SK-N-SH treated with all-trans-retinoic acid at 6 μM for 48 hours (cell line): ENCODE measurements around the gene THRB.
A peak's percentile ranks its signal among the peaks of the same experiment; 100 is the strongest.

Experiments
- ATAC-seq: fragments of 200-7000 bp; cut with Tn5 transposase; 3 replicates; pipeline ENCODE4 v1.9.1; 2020; ENCODE audit warnings: mild to moderate bottlenecking, moderate library complexity
- ARNTL ChIP-seq: fragments of 450-650 bp; formaldehyde crosslinking; IDR thresholded peaks from 2 replicates; pipeline ENCODE4 v1.5.0; 2020; ENCODE audit warnings: low read depth, mild to moderate bottlenecking, moderate library complexity, borderline replicate concordance
- BACH2 ChIP-seq: fragments of 250-450 bp; sonication (Bioruptor Pico); IDR thresholded peaks from 2 replicates; pipeline ENCODE4 v1.9.0; 2021; ENCODE audit warnings: mild to moderate bottlenecking, borderline replicate concordance
- CREB5 ChIP-seq: fragments of 250-450 bp; sonication (Bioruptor Pico); IDR thresholded peaks from 2 replicates; pipeline ENCODE4 v1.5.1; 2020; ENCODE audit warnings: low read depth, mild to moderate bottlenecking, moderate library complexity
- CSDC2 ChIP-seq: fragments of 250-450 bp; sonication (Bioruptor Pico); IDR thresholded peaks from 2 replicates; pipeline ENCODE4 v1.5.0; 2020; ENCODE audit warnings: mild to moderate bottlenecking, moderate library complexity
- ESRRG ChIP-seq: fragments of 250-450 bp; sonication (Bioruptor Pico); IDR thresholded peaks from 2 replicates; pipeline ENCODE4 v1.6.1; 2021; ENCODE audit warnings: mild to moderate bottlenecking
- GLIS3 ChIP-seq: fragments of 250-450 bp; sonication (Bioruptor Pico); IDR thresholded peaks from 2 replicates; pipeline ENCODE4 v1.5.0; 2020; ENCODE audit warnings: mild to moderate bottlenecking, moderate library complexity
- ISL1 ChIP-seq: fragments of 250-450 bp; sonication (Bioruptor Pico); IDR thresholded peaks from 2 replicates; pipeline ENCODE4 v2.1.2; 2022; ENCODE audit warnings: mild to moderate bottlenecking, moderate library complexity
- OSR1 ChIP-seq: fragments of 250-450 bp; sonication (Bioruptor Pico); IDR thresholded peaks from 2 replicates; pipeline ENCODE4 v1.8.0; 2022; ENCODE audit warnings: moderate library complexity, mild to moderate bottlenecking, inconsistent platforms
- PPARA ChIP-seq: fragments of 250-450 bp; sonication (Bioruptor Pico); IDR thresholded peaks from 2 replicates; pipeline ENCODE4 v1.5.0; 2020; ENCODE audit warnings: mild to moderate bottlenecking, borderline replicate concordance
- RARB ChIP-seq: fragments of 250-450 bp; sonication (Bioruptor Pico); IDR thresholded peaks from 2 replicates; pipeline ENCODE4 v1.8.0; 2021; ENCODE audit warnings: mild to moderate bottlenecking, moderate library complexity
- SNAI2 ChIP-seq: fragments of 250-450 bp; sonication (Bioruptor Pico); IDR thresholded peaks from 2 replicates; pipeline ENCODE4 v1.5.0; 2020; ENCODE audit warnings: mild to moderate bottlenecking, moderate library complexity
- TCF4 ChIP-seq: fragments of 250-450 bp; sonication (Bioruptor Pico); IDR thresholded peaks from 2 replicates; pipeline ENCODE4 v1.8.0; 2021; ENCODE audit warnings: mild to moderate bottlenecking, moderate library complexity, borderline replicate concordance
- TOX ChIP-seq: fragments of 250-450 bp; sonication (Bioruptor Pico); IDR thresholded peaks from 2 replicates; pipeline ENCODE4 v1.8.0; 2021; ENCODE audit warnings: mild to moderate bottlenecking, moderate library complexity, borderline replicate concordance
- ZC3H10 ChIP-seq: fragments of 250-450 bp; sonication (Bioruptor Pico); IDR thresholded peaks from 2 replicates; pipeline ENCODE4 v1.5.1; 2021; ENCODE audit warnings: mild to moderate bottlenecking, moderate library complexity
- ZFP3 ChIP-seq: fragments of 250-450 bp; sonication (Bioruptor Pico); IDR thresholded peaks from 2 replicates; pipeline ENCODE4 v1.5.0; 2020; ENCODE audit warnings: mild to moderate bottlenecking, moderate library complexity
- ZFP30 ChIP-seq: fragments of 450-650 bp; formaldehyde crosslinking; IDR thresholded peaks from 2 replicates; pipeline ENCODE4 v1.5.0; 2022; ENCODE audit warnings: mild to moderate bottlenecking, moderate library complexity
- ZNF565 ChIP-seq: fragments of 450-650 bp; formaldehyde crosslinking; conservative IDR thresholded peaks from 2 replicates; pipeline ENCODE4 v1.5.0; 2020; ENCODE audit warnings: low read depth, mild to moderate bottlenecking, moderate library complexity
- ZNF70 ChIP-seq: fragments of 450-650 bp; formaldehyde crosslinking; IDR thresholded peaks from 2 replicates; pipeline ENCODE4 v1.5.0; 2020; ENCODE audit warnings: mild to moderate bottlenecking, moderate library complexity
- ZNF8 ChIP-seq: fragments of 450-650 bp; formaldehyde crosslinking; IDR thresholded peaks from 2 replicates; pipeline ENCODE4 v1.5.0; 2020; ENCODE audit warnings: mild to moderate bottlenecking, moderate library complexity
- TF ChIP-seq, protein P1 (sequence below): fragments of 250-450 bp; sonication (Bioruptor Pico); IDR thresholded peaks from 2 replicates; pipeline ENCODE4 v1.8.0; 2021; ENCODE audit warnings: low read depth, mild to moderate bottlenecking, moderate library complexity, borderline replicate concordance
- TF ChIP-seq, protein P2 (sequence below): fragments of 250-450 bp; sonication (Bioruptor Pico); IDR thresholded peaks from 2 replicates; pipeline ENCODE4 v1.8.0; 2020; ENCODE audit warnings: mild to moderate bottlenecking, moderate library complexity, borderline replicate concordance
- TF ChIP-seq, protein P3 (sequence below): fragments of 250-450 bp; sonication (Bioruptor Pico); IDR thresholded peaks from 2 replicates; pipeline ENCODE4 v1.5.1; 2021; ENCODE audit warnings: mild to moderate bottlenecking, moderate library complexity
- TF ChIP-seq, protein P4 (sequence below): fragments of 250-450 bp; sonication (Bioruptor Pico); IDR thresholded peaks from 2 replicates; pipeline ENCODE4 v1.5.0; 2020; ENCODE audit warnings: mild to moderate bottlenecking, moderate library complexity

The THRB gene

GRCh38 chr3:24136624-24137310, 357.9 kb downstream of the THRB start (continued):
- no peak for TF ChIP-seq BACH2 (CRISPR knock-in tag)
- no peak for TF ChIP-seq ZNF565 (CRISPR knock-in tag)
- TF ChIP-seq ZC3H10 (CRISPR knock-in tag), result no peak
- TF ChIP-seq, protein P1, sequence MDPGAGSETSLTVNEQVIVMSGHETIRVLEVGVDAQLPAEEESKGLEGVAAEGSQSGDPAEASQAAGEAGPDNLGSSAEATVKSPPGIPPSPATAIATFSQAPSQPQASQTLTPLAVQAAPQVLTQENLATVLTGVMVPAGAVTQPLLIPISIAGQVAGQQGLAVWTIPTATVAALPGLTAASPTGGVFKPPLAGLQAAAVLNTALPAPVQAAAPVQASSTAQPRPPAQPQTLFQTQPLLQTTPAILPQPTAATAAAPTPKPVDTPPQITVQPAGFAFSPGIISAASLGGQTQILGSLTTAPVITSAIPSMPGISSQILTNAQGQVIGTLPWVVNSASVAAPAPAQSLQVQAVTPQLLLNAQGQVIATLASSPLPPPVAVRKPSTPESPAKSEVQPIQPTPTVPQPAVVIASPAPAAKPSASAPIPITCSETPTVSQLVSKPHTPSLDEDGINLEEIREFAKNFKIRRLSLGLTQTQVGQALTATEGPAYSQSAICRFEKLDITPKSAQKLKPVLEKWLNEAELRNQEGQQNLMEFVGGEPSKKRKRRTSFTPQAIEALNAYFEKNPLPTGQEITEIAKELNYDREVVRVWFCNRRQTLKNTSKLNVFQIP (CRISPR knock-in tag), result no peak
- TF ChIP-seq ARNTL (CRISPR knock-in tag), result no peak
- no peak for TF ChIP-seq OSR1 (CRISPR knock-in tag)
- no peak for TF ChIP-seq ISL1 (CRISPR knock-in tag)
- TF ChIP-seq ZFP30, result no peak

DNA sequence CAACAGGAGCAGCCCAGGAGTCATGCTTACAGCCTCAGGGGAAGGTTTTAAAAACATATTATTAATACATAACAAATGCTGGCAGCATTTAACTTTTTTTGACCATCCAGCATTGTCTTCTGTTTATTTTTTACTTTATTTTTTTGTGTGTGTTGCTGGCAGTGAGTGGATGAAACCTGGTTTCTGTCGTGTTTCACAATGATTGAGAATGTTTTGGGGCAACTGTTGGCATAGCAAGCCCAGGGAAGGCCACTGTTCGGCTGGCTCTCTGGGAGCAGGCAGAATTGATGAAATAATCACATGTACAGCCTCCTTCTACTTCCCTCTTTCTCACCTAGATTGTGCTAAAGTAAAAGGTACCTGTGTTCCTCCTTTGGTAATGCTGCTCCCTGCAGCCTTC, 359.4 kb downstream of the THRB start:
- TF ChIP-seq PPARA (CRISPR knock-in tag) (no peak), ZNF70 (no peak), ZNF565 (CRISPR knock-in tag) (no peak), ESRRG (CRISPR knock-in tag) (no peak), CSDC2 (no peak), TOX (CRISPR knock-in tag) (no peak), TCF4 (CRISPR knock-in tag) (no peak), ZC3H10 (CRISPR knock-in tag) (no peak), RARB (CRISPR knock-in tag) (no peak), BACH2 (CRISPR knock-in tag) (no peak), ZNF8 (no peak), SNAI2 (no peak), ARNTL (CRISPR knock-in tag) (no peak), GLIS3 (CRISPR knock-in tag) (no peak)
- TF ChIP-seq, protein P1 (CRISPR knock-in tag), result no peak
- TF ChIP-seq, protein P2, sequence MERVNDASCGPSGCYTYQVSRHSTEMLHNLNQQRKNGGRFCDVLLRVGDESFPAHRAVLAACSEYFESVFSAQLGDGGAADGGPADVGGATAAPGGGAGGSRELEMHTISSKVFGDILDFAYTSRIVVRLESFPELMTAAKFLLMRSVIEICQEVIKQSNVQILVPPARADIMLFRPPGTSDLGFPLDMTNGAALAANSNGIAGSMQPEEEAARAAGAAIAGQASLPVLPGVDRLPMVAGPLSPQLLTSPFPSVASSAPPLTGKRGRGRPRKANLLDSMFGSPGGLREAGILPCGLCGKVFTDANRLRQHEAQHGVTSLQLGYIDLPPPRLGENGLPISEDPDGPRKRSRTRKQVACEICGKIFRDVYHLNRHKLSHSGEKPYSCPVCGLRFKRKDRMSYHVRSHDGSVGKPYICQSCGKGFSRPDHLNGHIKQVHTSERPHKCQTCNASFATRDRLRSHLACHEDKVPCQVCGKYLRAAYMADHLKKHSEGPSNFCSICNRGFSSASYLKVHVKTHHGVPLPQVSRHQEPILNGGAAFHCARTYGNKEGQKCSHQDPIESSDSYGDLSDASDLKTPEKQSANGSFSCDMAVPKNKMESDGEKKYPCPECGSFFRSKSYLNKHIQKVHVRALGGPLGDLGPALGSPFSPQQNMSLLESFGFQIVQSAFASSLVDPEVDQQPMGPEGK (CRISPR knock-in tag), result no peak
- TF ChIP-seq, protein P3, sequence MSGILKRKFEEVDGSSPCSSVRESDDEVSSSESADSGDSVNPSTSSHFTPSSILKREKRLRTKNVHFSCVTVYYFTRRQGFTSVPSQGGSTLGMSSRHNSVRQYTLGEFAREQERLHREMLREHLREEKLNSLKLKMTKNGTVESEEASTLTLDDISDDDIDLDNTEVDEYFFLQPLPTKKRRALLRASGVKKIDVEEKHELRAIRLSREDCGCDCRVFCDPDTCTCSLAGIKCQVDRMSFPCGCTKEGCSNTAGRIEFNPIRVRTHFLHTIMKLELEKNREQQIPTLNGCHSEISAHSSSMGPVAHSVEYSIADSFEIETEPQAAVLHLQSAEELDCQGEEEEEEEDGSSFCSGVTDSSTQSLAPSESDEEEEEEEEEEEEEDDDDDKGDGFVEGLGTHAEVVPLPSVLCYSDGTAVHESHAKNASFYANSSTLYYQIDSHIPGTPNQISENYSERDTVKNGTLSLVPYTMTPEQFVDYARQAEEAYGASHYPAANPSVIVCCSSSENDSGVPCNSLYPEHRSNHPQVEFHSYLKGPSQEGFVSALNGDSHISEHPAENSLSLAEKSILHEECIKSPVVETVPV, result no peak
- TF ChIP-seq, protein P4, sequence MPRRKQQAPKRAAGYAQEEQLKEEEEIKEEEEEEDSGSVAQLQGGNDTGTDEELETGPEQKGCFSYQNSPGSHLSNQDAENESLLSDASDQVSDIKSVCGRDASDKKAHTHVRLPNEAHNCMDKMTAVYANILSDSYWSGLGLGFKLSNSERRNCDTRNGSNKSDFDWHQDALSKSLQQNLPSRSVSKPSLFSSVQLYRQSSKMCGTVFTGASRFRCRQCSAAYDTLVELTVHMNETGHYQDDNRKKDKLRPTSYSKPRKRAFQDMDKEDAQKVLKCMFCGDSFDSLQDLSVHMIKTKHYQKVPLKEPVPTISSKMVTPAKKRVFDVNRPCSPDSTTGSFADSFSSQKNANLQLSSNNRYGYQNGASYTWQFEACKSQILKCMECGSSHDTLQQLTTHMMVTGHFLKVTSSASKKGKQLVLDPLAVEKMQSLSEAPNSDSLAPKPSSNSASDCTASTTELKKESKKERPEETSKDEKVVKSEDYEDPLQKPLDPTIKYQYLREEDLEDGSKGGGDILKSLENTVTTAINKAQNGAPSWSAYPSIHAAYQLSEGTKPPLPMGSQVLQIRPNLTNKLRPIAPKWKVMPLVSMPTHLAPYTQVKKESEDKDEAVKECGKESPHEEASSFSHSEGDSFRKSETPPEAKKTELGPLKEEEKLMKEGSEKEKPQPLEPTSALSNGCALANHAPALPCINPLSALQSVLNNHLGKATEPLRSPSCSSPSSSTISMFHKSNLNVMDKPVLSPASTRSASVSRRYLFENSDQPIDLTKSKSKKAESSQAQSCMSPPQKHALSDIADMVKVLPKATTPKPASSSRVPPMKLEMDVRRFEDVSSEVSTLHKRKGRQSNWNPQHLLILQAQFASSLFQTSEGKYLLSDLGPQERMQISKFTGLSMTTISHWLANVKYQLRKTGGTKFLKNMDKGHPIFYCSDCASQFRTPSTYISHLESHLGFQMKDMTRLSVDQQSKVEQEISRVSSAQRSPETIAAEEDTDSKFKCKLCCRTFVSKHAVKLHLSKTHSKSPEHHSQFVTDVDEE, result no peak
- ATAC-seq, result peak; percentile 68

DNA sequence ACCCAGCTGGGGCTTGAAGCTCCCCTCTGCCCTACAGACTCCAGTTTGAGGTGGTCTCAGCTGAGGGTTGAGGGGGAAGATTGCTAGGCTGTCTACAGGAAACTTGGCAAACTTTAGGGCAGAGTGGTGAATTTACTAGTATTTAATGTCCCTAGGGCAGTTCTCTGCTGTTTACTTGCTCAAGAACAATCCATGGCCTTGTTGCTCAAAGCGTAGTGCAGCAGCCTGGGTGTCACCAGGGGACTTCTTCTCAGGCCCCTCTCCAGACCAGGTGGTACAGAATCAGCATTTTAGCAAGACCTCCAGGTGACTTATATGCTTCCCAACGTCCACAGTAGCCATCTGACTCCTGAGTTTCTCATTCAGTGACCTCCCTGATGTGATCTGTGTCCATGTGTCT, 360.7 kb downstream of the THRB start:
- ATAC-seq, result no peak
- TF ChIP-seq ZNF70 (no peak), SNAI2 (no peak), CSDC2 (no peak), RARB (CRISPR knock-in tag) (no peak), ZFP3 (no peak), ZNF8 (no peak), ZC3H10 (CRISPR knock-in tag) (no peak), CREB5 (CRISPR knock-in tag) (no peak), TOX (CRISPR knock-in tag) (no peak), PPARA (CRISPR knock-in tag) (no peak), BACH2 (CRISPR knock-in tag) (no peak)
- TF ChIP-seq, protein P3, result no peak
- TF ChIP-seq, protein P1 (CRISPR knock-in tag), result no peak
